Neural progenitor cell (in vitro differentiated cells): ENCODE measurements around the gene BRCC3.

Source experiments
- CTCF ChIP-seq: fragments of 200-600 bp; sonication (generic); IDR thresholded peaks from 2 replicates; pipeline ENCODE4 v1.5.1; 2017; ENCODE audit warnings: antibody characterized with exemption, mild to moderate bottlenecking
- EZH2 ChIP-seq: fragments of 200-600 bp; sonication (generic); IDR thresholded peaks from 2 replicates; pipeline ENCODE4 v1.6.1; 2017; ENCODE audit warnings: antibody characterized with exemption, mild to moderate bottlenecking, moderate library complexity
- EZH2phosphoT487 ChIP-seq: fragments of 200-600 bp; sonication (generic); IDR thresholded peaks from 2 replicates; pipeline ENCODE4 v1.6.1; 2017; ENCODE audit warnings: antibody characterized with exemption

GRCh38 chrX:155112171-155112570 lies 40.9 kb downstream of the BRCC3 start:
- TF ChIP-seq CTCF = no peak
- no peak for TF ChIP-seq EZH2
- no peak for TF ChIP-seq EZH2phosphoT487
